Vagina (tissue), 2 donors: ENCODE measurements around the gene CYFIP1. TPM values are rescaled to one million over a fixed set of nuclear protein-coding genes. Genes with fewer than 3 reads are reported as not detected.
A peak's percentile ranks its signal among the peaks of the same experiment; 100 is the strongest.

Experiments
- DNase-seq, 2 donors: peaks; one replicate each; pipeline ENCODE4 v3.0.0-alpha.2; 2017; ENCODE audit errors: extremely low spot score in 2 of 2
- H3K27ac ChIP-seq: fragments of 200-600 bp; sonication (generic); one replicate; pipeline ENCODE4 v1.5.1; 2019
- H3K27me3 ChIP-seq: fragments of 200-600 bp; sonication (generic); one replicate; pipeline ENCODE4 v1.5.1; 2019
- H3K36me3 ChIP-seq, 2 donors: fragments of 200-600 bp; sonication (generic); one replicate each; pipeline ENCODE4 v1.5.1; 2017 to 2019
- H3K4me1 ChIP-seq: fragments of 200-600 bp; sonication (generic); one replicate; pipeline ENCODE4 v1.5.1; 2019
- H3K4me3 ChIP-seq, 2 donors: fragments of 200-600 bp; sonication (generic); 1 replicate in 1 of 2; 2 replicates in 1 of 2; pipeline ENCODE4 v1.5.1; 2016 to 2019
- H3K9me3 ChIP-seq: fragments of 200-600 bp; sonication (generic); one replicate; pipeline ENCODE4 v1.5.1; 2019
- POLR2A ChIP-seq, 2 donors: fragments of 450-650 bp; IDR thresholded peaks; one replicate each; pipeline ENCODE4 v1.6.1; 2017; ENCODE audit warnings: antibody characterized with exemption in 2 of 2, mild to moderate bottlenecking in 2 of 2, moderate library complexity in 2 of 2
- POLR2AphosphoS5 ChIP-seq, 2 donors: sonication (generic); formaldehyde crosslinking; IDR thresholded peaks; one replicate each; pipeline ENCODE4 v1.9.0; 2017; ENCODE audit warnings: antibody characterized with exemption in 2 of 2, mild to moderate bottlenecking in 2 of 2, low read depth in 1 of 2; ENCODE audit not compliant: insufficient read depth in 1 of 2
- intact Hi-C: fragments of 100-400 bp; cut with DNase I; formaldehyde crosslinking; loops from one replicate; pipeline ENCODE4 v1.15.1; 2023
- total RNA-seq: library from RNA; depleted of rRNA; stranded (reverse); fragments of >200 nt; gene quantifications from one replicate; pipeline ENCODE4 v1.2.3, GENCODE V29; 2016
- TF ChIP-seq, protein P1 (sequence below), 3 experiments: fragments of 450-650 bp in 2 of 3; fragments of 200-600 bp in 1 of 3; sonication (generic) in 1 of 3; IDR thresholded peaks; one replicate each; pipeline ENCODE4 v1.5.1; 2017 to 2019; ENCODE audit warnings: antibody characterized with exemption in 3 of 3, mild to moderate bottlenecking in 2 of 3, moderate library complexity in 2 of 3

Gene CYFIP1
- total RNA-seq, 1 donor from 2014 or later, result 101 TPM

DNA sequence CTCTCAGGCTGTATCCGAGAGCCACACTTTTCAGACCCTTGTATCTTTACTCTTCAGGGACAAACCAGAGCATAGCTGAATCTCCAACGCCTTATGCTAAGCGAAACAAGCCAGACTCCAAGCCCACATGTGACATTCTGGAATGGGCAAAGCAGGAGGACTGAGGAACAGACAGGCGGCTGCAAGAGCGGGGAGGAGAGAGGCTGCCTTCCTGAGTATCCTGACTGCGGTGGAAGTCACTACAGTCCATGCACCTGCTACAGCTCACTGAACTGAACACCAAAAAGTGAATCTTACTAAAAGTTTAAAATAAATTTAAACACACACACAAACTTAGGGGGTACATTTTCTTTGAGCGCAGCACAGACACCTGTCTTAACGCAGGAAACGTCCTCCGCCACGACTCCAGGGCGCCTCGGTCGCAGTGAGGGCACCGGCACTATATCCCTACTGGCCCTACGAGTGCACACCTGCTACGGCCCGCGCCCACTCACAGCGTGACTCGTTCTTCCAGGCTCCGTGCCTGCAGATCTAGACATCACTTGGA is 1.4 kb downstream of the CYFIP1 start:
- no peak for DNase-seq
- Histone ChIP-seq H3K9me3 (no peaks in the 10 kb centered on the region), H3K36me3 (no peaks in the 10 kb centered on the region), H3K27ac (peak overlapping the region; percentile 85), H3K4me1 (peaks cover 15% of the 10 kb centered on the region), H3K4me3 (peak overlapping the region; percentile 86 to 99), H3K27me3 (no peaks in the 10 kb centered on the region)
- TF ChIP-seq POLR2A (IDR thresholded peaks at IDR 0.05) (no peak), POLR2AphosphoS5 (IDR thresholded peaks at IDR 0.05; ENCODE audit: insufficient read depth in 1 of 2, low read depth in 1 of 2) (no peak)
- TF ChIP-seq, protein P1, sequence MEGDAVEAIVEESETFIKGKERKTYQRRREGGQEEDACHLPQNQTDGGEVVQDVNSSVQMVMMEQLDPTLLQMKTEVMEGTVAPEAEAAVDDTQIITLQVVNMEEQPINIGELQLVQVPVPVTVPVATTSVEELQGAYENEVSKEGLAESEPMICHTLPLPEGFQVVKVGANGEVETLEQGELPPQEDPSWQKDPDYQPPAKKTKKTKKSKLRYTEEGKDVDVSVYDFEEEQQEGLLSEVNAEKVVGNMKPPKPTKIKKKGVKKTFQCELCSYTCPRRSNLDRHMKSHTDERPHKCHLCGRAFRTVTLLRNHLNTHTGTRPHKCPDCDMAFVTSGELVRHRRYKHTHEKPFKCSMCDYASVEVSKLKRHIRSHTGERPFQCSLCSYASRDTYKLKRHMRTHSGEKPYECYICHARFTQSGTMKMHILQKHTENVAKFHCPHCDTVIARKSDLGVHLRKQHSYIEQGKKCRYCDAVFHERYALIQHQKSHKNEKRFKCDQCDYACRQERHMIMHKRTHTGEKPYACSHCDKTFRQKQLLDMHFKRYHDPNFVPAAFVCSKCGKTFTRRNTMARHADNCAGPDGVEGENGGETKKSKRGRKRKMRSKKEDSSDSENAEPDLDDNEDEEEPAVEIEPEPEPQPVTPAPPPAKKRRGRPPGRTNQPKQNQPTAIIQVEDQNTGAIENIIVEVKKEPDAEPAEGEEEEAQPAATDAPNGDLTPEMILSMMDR (IDR thresholded peaks at IDR 0.05), result no peak
- intact Hi-C loops, result no loop called here

DNA sequence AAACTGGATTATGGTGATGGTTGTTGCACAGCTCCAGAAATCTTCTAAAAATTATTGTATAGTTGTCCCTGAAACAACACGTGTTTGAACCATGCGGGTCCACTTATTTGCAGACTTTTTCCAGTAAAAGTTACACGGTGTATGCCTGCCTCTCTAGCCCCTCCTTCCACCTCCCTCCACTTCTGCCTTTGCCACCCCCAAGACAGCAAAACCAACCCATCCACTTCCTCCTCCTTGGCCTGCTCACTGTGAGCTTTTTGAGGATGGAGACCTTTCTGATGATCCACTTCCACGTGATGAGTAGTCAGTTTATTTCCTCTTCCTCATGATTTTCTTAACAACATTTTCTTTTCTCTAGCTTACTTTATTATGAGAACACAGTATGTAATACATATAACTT is 5.4 kb downstream of the CYFIP1 start:
- TF ChIP-seq, protein P1 (IDR thresholded peaks at IDR 0.05), result no peak
- no peak for TF ChIP-seq POLR2AphosphoS5 (IDR thresholded peaks at IDR 0.05; ENCODE audit: insufficient read depth in 1 of 2, low read depth in 1 of 2)
- TF ChIP-seq POLR2A (IDR thresholded peaks at IDR 0.05), result no peak
- Histone ChIP-seq H3K9me3 (no peaks in the 10 kb centered on the region), H3K4me3 (no peak overlapping the region), H3K4me1 (peaks cover 17% of the 10 kb centered on the region), H3K27me3 (no peaks in the 10 kb centered on the region), H3K27ac (no peak overlapping the region), H3K36me3 (no peaks in the 10 kb centered on the region)
- DNase-seq, result no peak
- intact Hi-C loops, result no loop called here

DNA sequence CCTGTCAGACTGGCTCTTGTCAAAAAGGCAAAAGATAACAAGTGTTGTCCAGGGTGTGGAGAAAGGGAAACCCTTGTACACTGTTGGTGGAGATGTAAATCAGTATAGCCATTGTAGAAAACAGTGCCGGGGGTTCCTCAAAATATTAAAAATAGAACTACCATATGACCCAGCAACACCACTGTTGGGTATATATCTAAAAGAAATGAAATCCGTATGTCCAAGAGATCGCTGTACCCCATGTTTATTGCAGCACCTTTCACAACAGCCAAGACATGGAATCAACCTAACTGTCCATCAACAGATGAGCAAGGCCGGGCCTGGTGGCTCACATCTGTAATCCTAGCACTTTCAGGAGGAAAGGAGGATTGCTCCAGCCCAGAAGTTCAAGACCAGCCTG is 6.2 kb downstream of the CYFIP1 start:
- DNase-seq, result no peak
- Histone ChIP-seq H3K36me3 (no peaks in the 10 kb centered on the region), H3K27ac (no peak overlapping the region), H3K9me3 (no peaks in the 10 kb centered on the region), H3K4me1 (peaks cover 16% of the 10 kb centered on the region), H3K27me3 (no peaks in the 10 kb centered on the region), H3K4me3 (no peak overlapping the region)
- intact Hi-C loops, result no loop called here
- TF ChIP-seq, protein P1 (IDR thresholded peaks at IDR 0.05), result no peak
- no peak for TF ChIP-seq POLR2A (IDR thresholded peaks at IDR 0.05)
- no peak for TF ChIP-seq POLR2AphosphoS5 (IDR thresholded peaks at IDR 0.05; ENCODE audit: insufficient read depth in 1 of 2, low read depth in 1 of 2)

DNA sequence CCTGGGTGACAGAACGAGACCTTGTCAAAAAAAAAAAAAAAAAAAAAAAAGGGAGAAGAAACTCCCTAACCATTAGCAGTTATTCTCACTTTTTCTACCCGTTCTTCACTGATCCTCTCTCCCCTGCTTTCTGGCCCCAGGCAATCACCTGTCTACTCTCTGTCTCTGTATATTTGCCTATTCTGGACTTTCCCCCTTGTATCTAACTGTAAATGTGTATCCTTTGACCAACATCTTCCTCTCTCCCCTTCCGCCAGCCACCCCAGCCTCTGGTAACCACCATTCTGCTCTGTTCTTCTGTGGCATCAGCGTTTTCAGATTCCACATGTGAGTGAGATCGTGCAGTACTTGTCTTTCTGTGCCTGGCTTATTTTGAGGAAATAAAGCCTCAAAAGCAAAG is 6.9 kb downstream of the CYFIP1 start:
- H3K4me1 ChIP-seq, result peaks cover 16% of the 10 kb centered on the region
- no peak overlapping the region for H3K4me3 ChIP-seq
- H3K9me3 ChIP-seq, result no peaks in the 10 kb centered on the region
- H3K36me3 ChIP-seq, result no peaks in the 10 kb centered on the region
- H3K27me3 ChIP-seq, result no peaks in the 10 kb centered on the region
- intact Hi-C loops, result no loop called here
- H3K27ac ChIP-seq, result no peak overlapping the region
- TF ChIP-seq POLR2AphosphoS5 (IDR thresholded peaks at IDR 0.05; ENCODE audit: insufficient read depth in 1 of 2, low read depth in 1 of 2) (no peak), POLR2A (IDR thresholded peaks at IDR 0.05) (no peak)
- TF ChIP-seq, protein P1 (IDR thresholded peaks at IDR 0.05), result no peak
- no peak for DNase-seq

GRCh38 chr15:22969489-22969888 is 10.7 kb downstream of the CYFIP1 start:
- no peak overlapping the region for H3K27ac ChIP-seq
- no peaks in the 10 kb centered on the region for H3K36me3 ChIP-seq
- intact Hi-C loops, result no loop called here
- H3K4me1 ChIP-seq, result peaks cover 31% of the 10 kb centered on the region
- no peak overlapping the region for H3K4me3 ChIP-seq
- no peak for TF ChIP-seq POLR2A (IDR thresholded peaks at IDR 0.05)
- TF ChIP-seq POLR2AphosphoS5 (IDR thresholded peaks at IDR 0.05; ENCODE audit: insufficient read depth in 1 of 2, low read depth in 1 of 2), result no peak
- TF ChIP-seq, protein P1 (IDR thresholded peaks at IDR 0.05), result no peak
- H3K27me3 ChIP-seq, result no peaks in the 10 kb centered on the region
- H3K9me3 ChIP-seq, result no peaks in the 10 kb centered on the region
- DNase-seq, result no peak
